B cell (primary cell): ENCODE results near the gene TOP2A. TPM values are rescaled to one million over a fixed set of nuclear protein-coding genes. Genes with fewer than 3 reads are reported as not detected.

Source experiments
- ATAC-seq: fragments of 200-7000 bp; cut with Tn5 transposase; one replicate; pipeline ENCODE4 v1.10.0; 2021; ENCODE audit warnings: low read depth, mild to moderate bottlenecking, moderate number of reproducible peaks, moderate library complexity
- CTCF ChIA-PET: fragments of 350-600 bp; sonication (Branson Sonifier 250); formaldehyde crosslinking; loops from one replicate; lab custom pipeline; 2021; ENCODE audit warnings: antibody characterized with exemption, inconsistent platforms; lab: Charles Lee
- POLR2A ChIA-PET: fragments of 350-600 bp; sonication (Branson Sonifier 250); formaldehyde crosslinking; loops from one replicate; lab custom pipeline; 2021; ENCODE audit warnings: antibody characterized with exemption; lab: Charles Lee
- DNase-seq: peaks from one replicate; pipeline ENCODE4 v3.0.0; 2013
- H2AFZ ChIP-seq: 2 replicates; pipeline ENCODE4 v1.6.1; 2012; ENCODE audit warnings: mild to moderate bottlenecking, low read depth, low read length; ENCODE audit not compliant: insufficient read depth, poor library complexity, severe bottlenecking
- H3K27ac ChIP-seq, 2 donors: 1 replicate in 1 of 2; 2 replicates in 1 of 2; pipeline ENCODE4 v1.5.1; 2012 to 2013; ENCODE audit warnings: low read length in 2 of 2, mild to moderate bottlenecking in 2 of 2, moderate library complexity in 1 of 2
- H3K27me3 ChIP-seq, 4 experiments: fragments of 200-600 bp in 1 of 4; sonication (generic) in 1 of 4; replicated peaks in 1 of 4; 1 replicate in 2 of 4; 2 replicates in 2 of 4; pipeline versions ENCODE4 v1.6.1 to v1.7.0; 2013 to 2016; ENCODE audit warnings: low read length in 3 of 4, mild to moderate bottlenecking in 2 of 4, mixed read lengths in 1 of 4, moderate library complexity in 1 of 4; ENCODE audit not compliant: insufficient read depth in 4 of 4, control insufficient read depth in 3 of 4; ENCODE audit errors: control extremely low read depth in 1 of 4
- H3K36me3 ChIP-seq, 2 experiments: replicated peaks in 1 of 2; 1 replicate in 1 of 2; 2 replicates in 1 of 2; pipeline versions ENCODE4 v1.6.1 to v1.7.1; 2013; ENCODE audit warnings: low read length in 1 of 2; ENCODE audit not compliant: insufficient read depth in 2 of 2, control insufficient read depth in 1 of 2; ENCODE audit errors: control extremely low read depth in 1 of 2, extremely low read depth in 1 of 2
- H3K4me1 ChIP-seq, 2 donors: fragments of 200-600 bp in 1 of 2; sonication (generic) in 1 of 2; 1 replicate in 1 of 2; 2 replicates in 1 of 2; pipeline versions ENCODE4 v1.5.1 to v1.6.1; 2013 to 2017; ENCODE audit warnings: low read length in 2 of 2; ENCODE audit not compliant: control insufficient read depth in 2 of 2, insufficient read depth in 2 of 2
- H3K4me2 ChIP-seq: replicated peaks from 2 replicates; pipeline ENCODE3; 2012; ENCODE audit warnings: mild to moderate bottlenecking, low read depth, low read length; ENCODE audit not compliant: poor library complexity, severe bottlenecking
- H3K4me3 ChIP-seq, 5 experiments: fragments of 200-600 bp in 1 of 5; sonication (generic) in 1 of 5; 1 replicate in 3 of 5; 2 replicates in 2 of 5; pipeline versions ENCODE4 v1.5.1 to v1.7.0; 2011 to 2016; ENCODE audit warnings: low read length in 4 of 5, mild to moderate bottlenecking in 4 of 5, low read depth in 2 of 5, control low read depth in 1 of 5, moderate library complexity in 1 of 5; ENCODE audit not compliant: insufficient read depth in 1 of 5; ENCODE audit errors: control extremely low read depth in 1 of 5, extremely low read depth in 1 of 5
- H3K79me2 ChIP-seq: fragments of 200-600 bp; sonication (generic); one replicate; pipeline ENCODE4 v1.6.0; 2016; ENCODE audit warnings: low read length; ENCODE audit not compliant: control insufficient read depth, insufficient read depth
- H3K9ac ChIP-seq: fragments of 200-600 bp; sonication (generic); 2 replicates; pipeline ENCODE4 v1.6.1; 2017; ENCODE audit warnings: mild to moderate bottlenecking, low read length, moderate library complexity
- H3K9me3 ChIP-seq, 3 donors: one replicate each; pipeline versions ENCODE4 v1.6.1 to v1.7.1; 2013; ENCODE audit warnings: low read length in 2 of 3; ENCODE audit not compliant: control insufficient read depth in 2 of 3, insufficient read depth in 1 of 3; ENCODE audit errors: control extremely low read depth in 1 of 3
- H4K20me1 ChIP-seq: 2 replicates; pipeline ENCODE4 v1.6.0; 2012; ENCODE audit warnings: mild to moderate bottlenecking, low read length; ENCODE audit not compliant: insufficient read depth, control insufficient read depth, poor library complexity, severe bottlenecking
- H3K27ac Mint-ChIP-seq: one replicate; pipeline ENCODE4 v1.8.0; 2021; ENCODE audit warnings: mixed read lengths
- H3K27me3 Mint-ChIP-seq: one replicate; pipeline ENCODE4 v1.8.0; 2021; ENCODE audit warnings: mixed read lengths
- H3K4me1 Mint-ChIP-seq: one replicate; pipeline ENCODE4 v1.8.0; 2021; ENCODE audit warnings: mixed read lengths
- H3K4me3 Mint-ChIP-seq: one replicate; pipeline ENCODE4 v1.8.0; 2021; ENCODE audit warnings: mixed read lengths
- H3K9me3 Mint-ChIP-seq: one replicate; pipeline ENCODE4 v1.8.0; 2022; ENCODE audit warnings: mixed read lengths; ENCODE audit not compliant: insufficient read depth
- CTCF ChIP-seq: fragments of 200-600 bp; IDR thresholded peaks from one replicate; pipeline ENCODE4 v1.8.0; 2022; ENCODE audit warnings: antibody characterized with exemption, mild to moderate bottlenecking
- EZH2 ChIP-seq: IDR thresholded peaks from 2 replicates; pipeline ENCODE4 v1.6.1; 2012; ENCODE audit warnings: borderline replicate concordance, low read depth, mild to moderate bottlenecking, moderate library complexity, low read length; ENCODE audit not compliant: insufficient read depth, poor library complexity, severe bottlenecking
- WGBS: methylation state at CpG from one replicate; pipeline ENCODE4 v1.1.5; 2013; ENCODE audit warnings: missing lambda C conversion rate; ENCODE audit not compliant: insufficient coverage; 5-methylcytosine and 5-hydroxymethylcytosine counted together
- intact Hi-C: fragments of 100-400 bp; cut with micrococcal nuclease; formaldehyde crosslinking; loops from one replicate; pipeline ENCODE4 v1.10.0; 2022
- polyA plus RNA-seq: library from polyadenylated mRNA; depleted of rRNA; stranded (reverse); fragments of >200 nt; gene quantifications from 2 replicates; pipeline ENCODE4 v1.2.3, GENCODE V29; 2012
- total RNA-seq, 2 donors: library from RNA; stranded (reverse); fragments of 120-200 nt in 1 of 2; gene quantifications; 1 replicate in 1 of 2; 2 replicates in 1 of 2; pipeline versions ENCODE4 v1.2.3 to v1.2.4, GENCODE V29; 2013 to 2022

Gene TOP2A
- total and polyA plus RNA-seq, 2 donors (not counting 1 experiment from before 2014, with no cell fraction given) = 0.36 to 3.1 TPM

- ChIA-PET POLR2A (interaction anchor here (1.0 to 1.3 kb wide), 2 partner anchors 42 to 187 kb away, joined by 3 to 4 read pairs; no protein-coding TSS in a partner anchor), CTCF (interaction anchor here (0.6 to 15.9 kb wide), 11 partner anchors 9 to 1287 kb away, joined by 3 to 871 read pairs (median 7); partner anchors contain the start of genes CDC6, RARA and TOP2A)
- Mint-ChIP-seq H3K4me3 (peak overlapping the region; percentile 37), H3K4me1 (peaks cover 12% of the 10 kb centered on the region), H3K9me3 (no peaks in the 10 kb centered on the region), H3K27ac (no peak overlapping the region), H3K27me3 (peaks cover 12% of the 10 kb centered on the region)
- no peak for ATAC-seq
- Histone ChIP-seq H3K27me3 (peaks cover 0 to 34% (median 8%) of the 10 kb centered on the region in 4 experiments), H3K27ac (no peak overlapping the region), H2AFZ (no peak overlapping the region), H3K36me3 (peaks cover 0 to 4% of the 10 kb centered on the region in 2 experiments), H3K4me1 (peaks cover 15 to 17% of the 10 kb centered on the region in 2 donors), H4K20me1 (no peaks in the 10 kb centered on the region), H3K9ac (no peak overlapping the region), H3K9me3 (peaks cover 0 to 6% (median 0%) of the 10 kb centered on the region in 3 donors), H3K79me2 (no peaks in the 10 kb centered on the region), H3K4me2 (no peak overlapping the region), H3K4me3 (no peak overlapping the region)
- DNase-seq = peak; percentile 23
- intact Hi-C loops = loop anchor here (5.0 kb wide), 1 partner anchor 256 kb away; no protein-coding TSS in a partner anchor
- TF ChIP-seq EZH2 = no peak
- no peak for TF ChIP-seq CTCF
- WGBS = 81% methylated on average over 23 of the region's 32 CpGs
These were observed 56.4 kb downstream of the TOP2A start for GRCh38 chr17:40361063-40361924.
